ENCODE measurements around the gene RPL10. TPM values are rescaled to one million over a fixed set of nuclear protein-coding genes. Genes with fewer than 3 reads are reported as not detected.
A peak's percentile ranks its signal among the peaks of the same experiment; 100 is the strongest.

The RPL10 gene
- total and polyA plus RNA-seq, 2 of the 13 experiments (the other 11 are each of a cell fraction or from before 2014, with no cell fraction given) = 2,381 to 4,713 TPM

DNA sequence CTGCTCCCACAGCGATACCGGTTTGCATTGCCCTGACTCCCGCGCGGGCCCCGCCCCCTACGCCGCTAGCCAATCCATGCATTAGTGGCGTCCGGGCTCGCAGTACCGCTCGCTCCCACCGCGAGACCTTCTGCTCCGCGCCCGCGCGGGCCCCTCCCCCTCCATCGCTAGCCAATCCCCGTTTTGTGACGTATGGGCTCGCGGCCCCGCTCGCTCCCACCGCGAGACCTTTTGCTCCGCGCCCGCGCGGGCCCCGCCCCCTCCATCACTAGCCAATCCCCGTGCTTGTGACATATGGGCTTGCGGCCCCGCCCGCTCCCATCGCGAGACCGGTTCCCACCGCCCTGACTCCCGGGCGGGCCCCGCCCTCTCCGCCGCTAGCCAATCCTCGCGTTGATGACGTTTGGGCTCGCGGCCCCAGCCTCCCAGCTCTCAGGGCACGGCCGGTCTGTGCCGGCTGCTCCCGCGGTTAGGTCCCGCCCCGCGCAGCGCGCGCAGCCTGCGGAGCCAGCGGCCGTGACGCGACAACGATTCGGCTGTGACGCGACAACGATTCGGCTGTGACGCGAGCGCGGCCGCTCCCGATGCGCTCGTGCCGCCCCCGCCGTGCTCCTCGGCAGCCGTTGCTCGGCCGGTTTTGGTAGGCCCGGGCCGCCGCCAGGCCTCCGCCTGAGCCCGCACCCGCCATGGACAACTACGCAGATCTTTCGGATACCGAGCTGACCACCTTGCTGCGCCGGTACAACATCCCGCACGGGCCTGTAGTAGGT, 19.2 kb upstream of the RPL10 start, which contains the start of gene EMD (continued):
- TF ChIP-seq ZZZ3 (CRISPR knock-in tag; IDR thresholded peaks at IDR 0.05; ENCODE audit: borderline replicate concordance) = no peak
- 0 out of 2 replicates have a peak, but pooled peaks have one; percentile 11 for TF ChIP-seq GATAD1 (CRISPR knock-in tag; IDR thresholded peaks at IDR 0.05)
- TF ChIP-seq NFIC (IDR thresholded peaks at IDR 0.05; ENCODE audit: low read length) = no peak
- TF ChIP-seq ZBTB21 (CRISPR knock-in tag; IDR thresholded peaks at IDR 0.05) = peak; percentile 91
- TF ChIP-seq, protein P1, sequence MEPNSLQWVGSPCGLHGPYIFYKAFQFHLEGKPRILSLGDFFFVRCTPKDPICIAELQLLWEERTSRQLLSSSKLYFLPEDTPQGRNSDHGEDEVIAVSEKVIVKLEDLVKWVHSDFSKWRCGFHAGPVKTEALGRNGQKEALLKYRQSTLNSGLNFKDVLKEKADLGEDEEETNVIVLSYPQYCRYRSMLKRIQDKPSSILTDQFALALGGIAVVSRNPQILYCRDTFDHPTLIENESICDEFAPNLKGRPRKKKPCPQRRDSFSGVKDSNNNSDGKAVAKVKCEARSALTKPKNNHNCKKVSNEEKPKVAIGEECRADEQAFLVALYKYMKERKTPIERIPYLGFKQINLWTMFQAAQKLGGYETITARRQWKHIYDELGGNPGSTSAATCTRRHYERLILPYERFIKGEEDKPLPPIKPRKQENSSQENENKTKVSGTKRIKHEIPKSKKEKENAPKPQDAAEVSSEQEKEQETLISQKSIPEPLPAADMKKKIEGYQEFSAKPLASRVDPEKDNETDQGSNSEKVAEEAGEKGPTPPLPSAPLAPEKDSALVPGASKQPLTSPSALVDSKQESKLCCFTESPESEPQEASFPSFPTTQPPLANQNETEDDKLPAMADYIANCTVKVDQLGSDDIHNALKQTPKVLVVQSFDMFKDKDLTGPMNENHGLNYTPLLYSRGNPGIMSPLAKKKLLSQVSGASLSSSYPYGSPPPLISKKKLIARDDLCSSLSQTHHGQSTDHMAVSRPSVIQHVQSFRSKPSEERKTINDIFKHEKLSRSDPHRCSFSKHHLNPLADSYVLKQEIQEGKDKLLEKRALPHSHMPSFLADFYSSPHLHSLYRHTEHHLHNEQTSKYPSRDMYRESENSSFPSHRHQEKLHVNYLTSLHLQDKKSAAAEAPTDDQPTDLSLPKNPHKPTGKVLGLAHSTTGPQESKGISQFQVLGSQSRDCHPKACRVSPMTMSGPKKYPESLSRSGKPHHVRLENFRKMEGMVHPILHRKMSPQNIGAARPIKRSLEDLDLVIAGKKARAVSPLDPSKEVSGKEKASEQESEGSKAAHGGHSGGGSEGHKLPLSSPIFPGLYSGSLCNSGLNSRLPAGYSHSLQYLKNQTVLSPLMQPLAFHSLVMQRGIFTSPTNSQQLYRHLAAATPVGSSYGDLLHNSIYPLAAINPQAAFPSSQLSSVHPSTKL (CRISPR knock-in tag; IDR thresholded peaks at IDR 0.05) = no peak
- no peak for TF ChIP-seq HMGA1 (CRISPR knock-in tag; conservative IDR thresholded peaks at IDR 0.05)
- 0 out of 2 replicates have a peak, but pooled peaks have one; percentile 33 for TF ChIP-seq ZNF329 (CRISPR knock-in tag; IDR thresholded peaks at IDR 0.05; ENCODE audit: low read depth)
- TF ChIP-seq, protein P2, sequence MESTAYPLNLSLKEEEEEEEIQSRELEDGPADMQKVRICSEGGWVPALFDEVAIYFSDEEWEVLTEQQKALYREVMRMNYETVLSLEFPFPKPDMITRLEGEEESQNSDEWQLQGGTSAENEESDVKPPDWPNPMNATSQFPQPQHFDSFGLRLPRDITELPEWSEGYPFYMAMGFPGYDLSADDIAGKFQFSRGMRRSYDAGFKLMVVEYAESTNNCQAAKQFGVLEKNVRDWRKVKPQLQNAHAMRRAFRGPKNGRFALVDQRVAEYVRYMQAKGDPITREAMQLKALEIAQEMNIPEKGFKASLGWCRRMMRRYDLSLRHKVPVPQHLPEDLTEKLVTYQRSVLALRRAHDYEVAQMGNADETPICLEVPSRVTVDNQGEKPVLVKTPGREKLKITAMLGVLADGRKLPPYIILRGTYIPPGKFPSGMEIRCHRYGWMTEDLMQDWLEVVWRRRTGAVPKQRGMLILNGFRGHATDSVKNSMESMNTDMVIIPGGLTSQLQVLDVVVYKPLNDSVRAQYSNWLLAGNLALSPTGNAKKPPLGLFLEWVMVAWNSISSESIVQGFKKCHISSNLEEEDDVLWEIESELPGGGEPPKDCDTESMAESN (CRISPR knock-in tag; conservative IDR thresholded peaks at IDR 0.05) = no peak; the same call in 1 of the 2 replicates
- no peak for TF ChIP-seq NCOA1 (CRISPR knock-in tag; IDR thresholded peaks at IDR 0.05)
- no peak for TF ChIP-seq ZNF230 (CRISPR knock-in tag; IDR thresholded peaks at IDR 0.05)
- TF ChIP-seq ONECUT2 (CRISPR knock-in tag; IDR thresholded peaks at IDR 0.05) = no peak
- TF ChIP-seq ZSCAN21 (CRISPR knock-in tag; IDR thresholded peaks at IDR 0.05; ENCODE audit: borderline replicate concordance) = 0 out of 2 replicates have a peak, but pooled peaks have one; percentile 35
- TF ChIP-seq PAX8 (CRISPR knock-in tag; IDR thresholded peaks at IDR 0.05; ENCODE audit: borderline replicate concordance) = no peak
- TF ChIP-seq ZNF768 (CRISPR knock-in tag; IDR thresholded peaks at IDR 0.05) = peak; percentile 43; the same call in 1 of the 2 replicates
- TF ChIP-seq SMC3 (IDR thresholded peaks at IDR 0.05; ENCODE audit: low read length) = no peak
- TF ChIP-seq KDM5A (IDR thresholded peaks at IDR 0.05; ENCODE audit: borderline replicate concordance, low read length) = no peak
- no peak for TF ChIP-seq KLF6 (CRISPR knock-in tag; IDR thresholded peaks at IDR 0.05)
- TF ChIP-seq, protein P3, sequence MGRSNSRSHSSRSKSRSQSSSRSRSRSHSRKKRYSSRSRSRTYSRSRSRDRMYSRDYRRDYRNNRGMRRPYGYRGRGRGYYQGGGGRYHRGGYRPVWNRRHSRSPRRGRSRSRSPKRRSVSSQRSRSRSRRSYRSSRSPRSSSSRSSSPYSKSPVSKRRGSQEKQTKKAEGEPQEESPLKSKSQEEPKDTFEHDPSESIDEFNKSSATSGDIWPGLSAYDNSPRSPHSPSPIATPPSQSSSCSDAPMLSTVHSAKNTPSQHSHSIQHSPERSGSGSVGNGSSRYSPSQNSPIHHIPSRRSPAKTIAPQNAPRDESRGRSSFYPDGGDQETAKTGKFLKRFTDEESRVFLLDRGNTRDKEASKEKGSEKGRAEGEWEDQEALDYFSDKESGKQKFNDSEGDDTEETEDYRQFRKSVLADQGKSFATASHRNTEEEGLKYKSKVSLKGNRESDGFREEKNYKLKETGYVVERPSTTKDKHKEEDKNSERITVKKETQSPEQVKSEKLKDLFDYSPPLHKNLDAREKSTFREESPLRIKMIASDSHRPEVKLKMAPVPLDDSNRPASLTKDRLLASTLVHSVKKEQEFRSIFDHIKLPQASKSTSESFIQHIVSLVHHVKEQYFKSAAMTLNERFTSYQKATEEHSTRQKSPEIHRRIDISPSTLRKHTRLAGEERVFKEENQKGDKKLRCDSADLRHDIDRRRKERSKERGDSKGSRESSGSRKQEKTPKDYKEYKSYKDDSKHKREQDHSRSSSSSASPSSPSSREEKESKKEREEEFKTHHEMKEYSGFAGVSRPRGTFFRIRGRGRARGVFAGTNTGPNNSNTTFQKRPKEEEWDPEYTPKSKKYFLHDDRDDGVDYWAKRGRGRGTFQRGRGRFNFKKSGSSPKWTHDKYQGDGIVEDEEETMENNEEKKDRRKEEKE (IDR thresholded peaks at IDR 0.05) = no peak
- TF ChIP-seq RORA (CRISPR knock-in tag; IDR thresholded peaks at IDR 0.05) = no peak
- no peak for TF ChIP-seq SP140L (CRISPR knock-in tag; IDR thresholded peaks at IDR 0.05; ENCODE audit: borderline replicate concordance)
- TF ChIP-seq ZNF557 (CRISPR knock-in tag; IDR thresholded peaks at IDR 0.05) = no peak
- TF ChIP-seq HOXA5 (CRISPR knock-in tag; IDR thresholded peaks at IDR 0.05) = no peak
- TF ChIP-seq ELF1 (CRISPR knock-in tag; IDR thresholded peaks at IDR 0.05) = no peak
- TF ChIP-seq ARNT (IDR thresholded peaks at IDR 0.05) = no peak

All from HepG2 (cell line).